HEK293 (cell line): Measurements from ENCODE around the gene SYT13.

Experiments
- CTCF ChIA-PET: fragments of 350-600 bp; formaldehyde crosslinking; extraction: SDS; loops from one replicate; lab custom pipeline; 2021; ENCODE audit warnings: antibody characterized with exemption; lab: Yijun Ruan, JAX
- POLR2A ChIA-PET: fragments of 300-600 bp; formaldehyde crosslinking; extraction: SDS; loops from one replicate; lab custom pipeline; 2020; ENCODE audit warnings: antibody characterized with exemption, inconsistent platforms; lab: Yijun Ruan, JAX
- H3K27ac ChIP-seq: fragments of 200-500 bp; sonication (Bioruptor generic); 2 replicates; pipeline ENCODE4 v1.5.1; 2014; ENCODE audit warnings: low read depth, low read length, control low read depth, inconsistent platforms; ENCODE audit errors: extremely low read depth
- H3K36me3 ChIP-seq, 2 experiments: fragments of 200-500 bp in 1 of 2; sonication (Bioruptor generic) in 1 of 2; 1 replicate in 1 of 2; 2 replicates in 1 of 2; pipeline ENCODE4 v1.5.1; 2014 to 2017; ENCODE audit warnings: inconsistent platforms in 2 of 2, low read length in 2 of 2; ENCODE audit not compliant: control insufficient read depth in 2 of 2, insufficient read depth in 1 of 2
- H3K4me1 ChIP-seq: fragments of 200-500 bp; sonication (Bioruptor generic); 2 replicates; pipeline ENCODE4 v1.5.1; 2014; ENCODE audit warnings: mild to moderate bottlenecking, low read length, inconsistent platforms; ENCODE audit not compliant: control insufficient read depth, insufficient read depth
- H3K4me3 ChIP-seq: 2 replicates; pipeline ENCODE4 v1.5.1; 2011; ENCODE audit warnings: low read depth, mild to moderate bottlenecking, control low read depth, low read length, moderate library complexity
- H3K9me3 ChIP-seq: fragments of 200-500 bp; sonication (Bioruptor generic); 2 replicates; pipeline ENCODE4 v1.5.1; 2014; ENCODE audit warnings: low read depth, low read length, inconsistent platforms; ENCODE audit not compliant: control insufficient read depth, insufficient read depth
- BCL11A ChIP-seq: fragments of 450-650 bp; formaldehyde crosslinking; IDR thresholded peaks from 2 replicates; pipeline ENCODE4 v1.5.1; 2016; ENCODE audit warnings: low read depth, missing biosample characterization, missing genetic modification characterization
- HOXA7 ChIP-seq: sonication (generic); formaldehyde crosslinking; IDR thresholded peaks from 2 replicates; pipeline ENCODE4 v1.8.1; 2022; ENCODE audit warnings: missing genetic modification reagents, borderline replicate concordance
- KLF10 ChIP-seq: fragments of 450-650 bp; IDR thresholded peaks from 2 replicates; pipeline ENCODE4 v1.5.1; 2018; ENCODE audit warnings: missing biosample characterization, mild to moderate bottlenecking, missing genetic modification characterization
- OSR2 ChIP-seq: fragments of 450-650 bp; formaldehyde crosslinking; IDR thresholded peaks from 2 replicates; pipeline ENCODE4 v1.5.1; 2016; ENCODE audit warnings: missing biosample characterization, missing genetic modification characterization
- SCRT1 ChIP-seq: fragments of 450-650 bp; formaldehyde crosslinking; IDR thresholded peaks from 2 replicates; pipeline ENCODE4 v1.5.1; 2016; ENCODE audit warnings: missing biosample characterization, missing genetic modification characterization, borderline replicate concordance
- ZBTB7A ChIP-seq: fragments of 450-650 bp; formaldehyde crosslinking; IDR thresholded peaks from 2 replicates; pipeline ENCODE4 v1.5.1; 2016; ENCODE audit warnings: low read depth, missing biosample characterization, missing genetic modification characterization
- ZNF140 ChIP-seq: fragments of 450-650 bp; formaldehyde crosslinking; IDR thresholded peaks from 2 replicates; pipeline ENCODE4 v1.5.1; 2016; ENCODE audit warnings: missing biosample characterization, missing genetic modification characterization
- ZNF174 ChIP-seq: fragments of 450-650 bp; formaldehyde crosslinking; IDR thresholded peaks from 2 replicates; pipeline ENCODE4 v1.5.0; 2017; ENCODE audit warnings: missing biosample characterization, mild to moderate bottlenecking, missing genetic modification characterization
- ZNF19 ChIP-seq: fragments of 450-650 bp; formaldehyde crosslinking; IDR thresholded peaks from 2 replicates; pipeline ENCODE4; 2016; ENCODE audit warnings: missing biosample characterization, missing genetic modification characterization, low read depth
- ZNF202 ChIP-seq: fragments of 450-650 bp; formaldehyde crosslinking; IDR thresholded peaks from 2 replicates; pipeline ENCODE4 v1.5.1; 2016; ENCODE audit warnings: missing biosample characterization, missing genetic modification characterization, borderline replicate concordance
- ZNF239 ChIP-seq: fragments of 450-650 bp; formaldehyde crosslinking; IDR thresholded peaks from 2 replicates; pipeline ENCODE4 v1.5.1; 2016; ENCODE audit warnings: missing biosample characterization, missing genetic modification characterization
- ZNF274 ChIP-seq, 2 experiments: fragments of 200-500 bp in 1 of 2; fragments of 450-650 bp in 1 of 2; sonication (Bioruptor generic) in 1 of 2; formaldehyde crosslinking in 1 of 2; IDR thresholded peaks; 2 replicates each; pipeline versions ENCODE4 v1.5.1 to v1.6.1; 2014 to 2016; ENCODE audit warnings: borderline replicate concordance in 1 of 2, inconsistent platforms in 1 of 2, low read length in 1 of 2, missing biosample characterization in 1 of 2, missing genetic modification characterization in 1 of 2
- ZNF394 ChIP-seq: fragments of 450-650 bp; formaldehyde crosslinking; IDR thresholded peaks from 2 replicates; pipeline ENCODE4 v1.5.1; 2016; ENCODE audit warnings: missing biosample characterization, missing genetic modification characterization, mild to moderate bottlenecking, moderate library complexity, borderline replicate concordance
- ZNF423 ChIP-seq: fragments of 450-650 bp; formaldehyde crosslinking; IDR thresholded peaks from 2 replicates; pipeline ENCODE4 v1.5.1; 2016; ENCODE audit warnings: missing biosample characterization, missing genetic modification characterization
- ZNF513 ChIP-seq: fragments of 450-650 bp; IDR thresholded peaks from 2 replicates; pipeline ENCODE4 v1.5.1; 2018; ENCODE audit warnings: missing biosample characterization, missing genetic modification characterization
- ZNF626 ChIP-seq: fragments of 450-650 bp; sonication (Bioruptor Pico); formaldehyde crosslinking; IDR thresholded peaks from 2 replicates; pipeline ENCODE4 v1.5.1; 2018; ENCODE audit warnings: missing biosample characterization, missing genetic modification characterization, inconsistent platforms
- ZNF704 ChIP-seq: fragments of 450-650 bp; formaldehyde crosslinking; IDR thresholded peaks from 2 replicates; pipeline ENCODE4 v1.5.1; 2016; ENCODE audit warnings: missing biosample characterization, missing genetic modification characterization
- ZNF791 ChIP-seq: fragments of 450-650 bp; formaldehyde crosslinking; IDR thresholded peaks from 2 replicates; pipeline ENCODE4 v1.5.1; 2016; ENCODE audit warnings: missing biosample characterization, missing genetic modification characterization
- ZNF792 ChIP-seq: fragments of 450-650 bp; formaldehyde crosslinking; IDR thresholded peaks from 2 replicates; pipeline ENCODE4 v1.5.1; 2016; ENCODE audit warnings: missing biosample characterization, missing genetic modification characterization
- ZSCAN23 ChIP-seq: fragments of 450-650 bp; formaldehyde crosslinking; IDR thresholded peaks from 2 replicates; pipeline ENCODE4 v1.5.1; 2016; ENCODE audit warnings: missing biosample characterization, missing genetic modification characterization
- ZSCAN30 ChIP-seq: fragments of 450-650 bp; IDR thresholded peaks from 2 replicates; pipeline ENCODE4 v1.5.1; 2018; ENCODE audit warnings: missing biosample characterization, mild to moderate bottlenecking, missing genetic modification characterization, moderate library complexity
- ZSCAN4 ChIP-seq: fragments of 450-650 bp; formaldehyde crosslinking; IDR thresholded peaks from 2 replicates; pipeline ENCODE4 v1.5.1; 2017; ENCODE audit warnings: missing biosample characterization, missing genetic modification characterization
- TF ChIP-seq, protein P1 (sequence below): fragments of 450-650 bp; formaldehyde crosslinking; IDR thresholded peaks from 2 replicates; pipeline ENCODE4 v1.5.1; 2016; ENCODE audit warnings: missing biosample characterization, missing genetic modification characterization, low read depth

Gene SYT13

DNA sequence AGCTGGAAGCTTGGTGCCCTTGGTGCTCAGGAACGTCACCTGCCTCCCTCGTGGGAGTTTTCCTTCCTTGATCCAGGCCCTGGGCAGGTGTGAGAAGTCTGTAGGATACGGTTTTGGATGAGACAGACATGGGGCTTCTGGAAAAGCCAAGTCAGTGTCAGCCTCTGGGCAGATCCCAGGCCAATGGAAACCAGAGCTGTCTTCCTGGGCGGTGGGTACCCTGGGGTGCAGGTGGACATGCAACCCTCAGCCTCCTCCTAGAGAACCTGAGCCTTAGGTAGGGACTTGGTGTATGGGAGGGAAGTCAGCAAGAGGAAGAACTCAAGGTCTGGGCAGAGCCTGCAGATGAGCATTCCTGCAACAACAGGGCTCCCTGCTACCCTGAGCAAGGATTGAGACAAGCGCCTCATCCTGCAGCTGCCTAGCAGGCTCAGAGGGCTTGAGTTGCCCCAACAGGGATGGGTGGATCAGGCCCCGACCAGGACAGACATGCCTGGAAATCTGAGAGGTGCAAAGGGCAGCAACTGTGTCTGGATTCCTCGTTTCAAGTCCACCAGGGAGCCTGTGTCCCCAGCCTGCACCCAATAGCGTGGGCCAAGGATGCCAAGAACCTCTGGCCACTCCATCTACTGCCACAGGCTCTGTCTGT, 37.6 kb upstream of the SYT13 start:
- CTCF ChIA-PET = interaction anchor here (0.6 to 2.6 kb wide), 4 partner anchors 31 to 388 kb away, joined by 3 to 8 read pairs (median 4); no protein-coding TSS in a partner anchor
- Histone ChIP-seq H3K27ac (no peak overlapping the region), H3K36me3 (no peaks in the 10 kb centered on the region), H3K4me1 (no peaks in the 10 kb centered on the region), H3K4me3 (no peak overlapping the region), H3K9me3 (no peaks in the 10 kb centered on the region)
- TF ChIP-seq ZNF174 (tag by site-specific recombination) (no peak), ZNF274 (IDR thresholded peaks at IDR 0.05; ENCODE audit: low read length) (no peak), ZNF274 (tag by site-specific recombination; IDR thresholded peaks at IDR 0.05; ENCODE audit: borderline replicate concordance) (no peak), SCRT1 (tag by site-specific recombination) (no peak)
- POLR2A ChIA-PET = no interaction called here

GRCh38 chr11:45322891-45323600, 36.9 kb upstream of the SYT13 start:
- Histone ChIP-seq H3K4me1 (no peaks in the 10 kb centered on the region), H3K9me3 (no peaks in the 10 kb centered on the region), H3K4me3 (no peak overlapping the region), H3K36me3 (no peaks in the 10 kb centered on the region), H3K27ac (no peak overlapping the region)
- ChIA-PET POLR2A (no interaction called here), CTCF (interaction anchor here (0.6 to 1.5 kb wide), 3 partner anchors 31 to 387 kb away, joined by 3 to 4 read pairs (median 4); no protein-coding TSS in a partner anchor)
- TF ChIP-seq ZNF140 (tag by site-specific recombination) (no peak), OSR2 (tag by site-specific recombination) (no peak), ZNF791 (tag by site-specific recombination) (no peak), HOXA7 (CRISPR knock-in tag) (no peak), KLF10 (tag by site-specific recombination) (no peak), BCL11A (no peak), ZNF513 (tag by site-specific recombination) (no peak), ZNF202 (tag by site-specific recombination) (no peak), ZNF792 (no peak), ZNF19 (no peak), ZNF239 (no peak), ZSCAN30 (no peak), ZNF423 (tag by site-specific recombination) (no peak), ZSCAN23 (no peak), ZNF394 (no peak), ZNF626 (tag by site-specific recombination) (no peak), ZNF704 (no peak), ZBTB7A (no peak), ZSCAN4 (tag by site-specific recombination) (no peak)
- TF ChIP-seq, protein P1, sequence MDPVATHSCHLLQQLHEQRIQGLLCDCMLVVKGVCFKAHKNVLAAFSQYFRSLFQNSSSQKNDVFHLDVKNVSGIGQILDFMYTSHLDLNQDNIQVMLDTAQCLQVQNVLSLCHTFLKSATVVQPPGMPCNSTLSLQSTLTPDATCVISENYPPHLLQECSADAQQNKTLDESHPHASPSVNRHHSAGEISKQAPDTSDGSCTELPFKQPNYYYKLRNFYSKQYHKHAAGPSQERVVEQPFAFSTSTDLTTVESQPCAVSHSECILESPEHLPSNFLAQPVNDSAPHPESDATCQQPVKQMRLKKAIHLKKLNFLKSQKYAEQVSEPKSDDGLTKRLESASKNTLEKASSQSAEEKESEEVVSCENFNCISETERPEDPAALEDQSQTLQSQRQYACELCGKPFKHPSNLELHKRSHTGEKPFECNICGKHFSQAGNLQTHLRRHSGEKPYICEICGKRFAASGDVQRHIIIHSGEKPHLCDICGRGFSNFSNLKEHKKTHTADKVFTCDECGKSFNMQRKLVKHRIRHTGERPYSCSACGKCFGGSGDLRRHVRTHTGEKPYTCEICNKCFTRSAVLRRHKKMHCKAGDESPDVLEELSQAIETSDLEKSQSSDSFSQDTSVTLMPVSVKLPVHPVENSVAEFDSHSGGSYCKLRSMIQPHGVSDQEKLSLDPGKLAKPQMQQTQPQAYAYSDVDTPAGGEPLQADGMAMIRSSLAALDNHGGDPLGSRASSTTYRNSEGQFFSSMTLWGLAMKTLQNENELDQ (tag by site-specific recombination) = no peak
